Heart left ventricle (tissue), 13 donors: Measurements from ENCODE around the gene IFNA10.
"Not testable (repeated sequence)": the region's sequence is repeated elsewhere in the genome, so short reads cannot be mapped to it uniquely, and the experiment has no call there.

Experiments used
- POLR2A ChIP-seq, 2 donors: fragments of 450-650 bp; IDR thresholded peaks; one replicate each; pipeline ENCODE4 v1.6.1; 2017; ENCODE audit warnings: antibody characterized with exemption in 2 of 2, mild to moderate bottlenecking in 2 of 2, moderate library complexity in 2 of 2
- TF ChIP-seq, protein P1 (sequence below), 12 donors: fragments of 200-600 bp; sonication (generic) in 4 of 12; IDR thresholded peaks; one replicate each; pipeline versions ENCODE4 v1.5.0 to v1.8.0; 2018 to 2022; ENCODE audit warnings: antibody characterized with exemption in 12 of 12, mild to moderate bottlenecking in 5 of 12
- donor health status: ischemic (EF 13 %, LVEDD 7.1; RV severe dilation, severe dysfunction).
- donor health status: DM: no; HTN: yes; CAD: no.
- donor health status: DM: no; HTN: no; CAD: no.
- donor health status: ischemic (EF 25% LVEDD 6.9; RV normal size, moderate dysfunction).
- donor health status: ischemic (EF 25% LVEDD 5.7; RV mildly dilated, moderate dysfunction).
- donor health status: ischemic (EF 35%, LVEDD 5.7; RV mildly dilated, moderate dysfunction).
- donor health status: nonischemic (EF 11% LVEDD 7.7; RV severe dilation, severe dysfunction).
- donor health status: DM: yes; HTN: yes; CAD: no.
- donor health status: PGD.
- donor health status: ischemic (EF 29% LVEDD 5.4; RV normal size, mild dysfunction).
- donor health status: nonischemic (EF 23%, LVEDD 6.1; RV moderate dilation, normal function).

GRCh38 chr9:21166560-21166959 is 40.4 kb downstream of the IFNA10 start, which contains the start of gene IFNA21:
- TF ChIP-seq, protein P1, sequence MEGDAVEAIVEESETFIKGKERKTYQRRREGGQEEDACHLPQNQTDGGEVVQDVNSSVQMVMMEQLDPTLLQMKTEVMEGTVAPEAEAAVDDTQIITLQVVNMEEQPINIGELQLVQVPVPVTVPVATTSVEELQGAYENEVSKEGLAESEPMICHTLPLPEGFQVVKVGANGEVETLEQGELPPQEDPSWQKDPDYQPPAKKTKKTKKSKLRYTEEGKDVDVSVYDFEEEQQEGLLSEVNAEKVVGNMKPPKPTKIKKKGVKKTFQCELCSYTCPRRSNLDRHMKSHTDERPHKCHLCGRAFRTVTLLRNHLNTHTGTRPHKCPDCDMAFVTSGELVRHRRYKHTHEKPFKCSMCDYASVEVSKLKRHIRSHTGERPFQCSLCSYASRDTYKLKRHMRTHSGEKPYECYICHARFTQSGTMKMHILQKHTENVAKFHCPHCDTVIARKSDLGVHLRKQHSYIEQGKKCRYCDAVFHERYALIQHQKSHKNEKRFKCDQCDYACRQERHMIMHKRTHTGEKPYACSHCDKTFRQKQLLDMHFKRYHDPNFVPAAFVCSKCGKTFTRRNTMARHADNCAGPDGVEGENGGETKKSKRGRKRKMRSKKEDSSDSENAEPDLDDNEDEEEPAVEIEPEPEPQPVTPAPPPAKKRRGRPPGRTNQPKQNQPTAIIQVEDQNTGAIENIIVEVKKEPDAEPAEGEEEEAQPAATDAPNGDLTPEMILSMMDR (IDR thresholded peaks at IDR 0.05), result not testable (repeated sequence)
- not testable (repeated sequence) for TF ChIP-seq POLR2A (IDR thresholded peaks at IDR 0.05)
